Forelimb muscle (tissue), 1 donor: ENCODE results near the gene GCNT4. TPM values are rescaled to one million over a fixed set of nuclear protein-coding genes. Genes with fewer than 3 reads are reported as not detected.
"Not testable (repeated sequence)": the region's sequence is repeated elsewhere in the genome, so short reads cannot be mapped to it uniquely, and the experiment has no call there.

Source experiments
- DNase-seq: peaks from one replicate; pipeline ENCODE4 v3.0.0-alpha.2; 2013; ENCODE audit warnings: low read depth
- polyA plus RNA-seq: library from polyadenylated mRNA; unstranded; fragments of 120-200 nt; gene quantifications from one replicate; pipeline ENCODE4 v1.2.1, GENCODE V29; 2013; ENCODE audit not compliant: insufficient read length

Gene GCNT4, protein sequence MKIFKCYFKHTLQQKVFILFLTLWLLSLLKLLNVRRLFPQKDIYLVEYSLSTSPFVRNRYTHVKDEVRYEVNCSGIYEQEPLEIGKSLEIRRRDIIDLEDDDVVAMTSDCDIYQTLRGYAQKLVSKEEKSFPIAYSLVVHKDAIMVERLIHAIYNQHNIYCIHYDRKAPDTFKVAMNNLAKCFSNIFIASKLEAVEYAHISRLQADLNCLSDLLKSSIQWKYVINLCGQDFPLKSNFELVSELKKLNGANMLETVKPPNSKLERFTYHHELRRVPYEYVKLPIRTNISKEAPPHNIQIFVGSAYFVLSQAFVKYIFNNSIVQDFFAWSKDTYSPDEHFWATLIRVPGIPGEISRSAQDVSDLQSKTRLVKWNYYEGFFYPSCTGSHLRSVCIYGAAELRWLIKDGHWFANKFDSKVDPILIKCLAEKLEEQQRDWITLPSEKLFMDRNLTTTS
- polyA plus RNA-seq = 0.15 TPM

DNA sequence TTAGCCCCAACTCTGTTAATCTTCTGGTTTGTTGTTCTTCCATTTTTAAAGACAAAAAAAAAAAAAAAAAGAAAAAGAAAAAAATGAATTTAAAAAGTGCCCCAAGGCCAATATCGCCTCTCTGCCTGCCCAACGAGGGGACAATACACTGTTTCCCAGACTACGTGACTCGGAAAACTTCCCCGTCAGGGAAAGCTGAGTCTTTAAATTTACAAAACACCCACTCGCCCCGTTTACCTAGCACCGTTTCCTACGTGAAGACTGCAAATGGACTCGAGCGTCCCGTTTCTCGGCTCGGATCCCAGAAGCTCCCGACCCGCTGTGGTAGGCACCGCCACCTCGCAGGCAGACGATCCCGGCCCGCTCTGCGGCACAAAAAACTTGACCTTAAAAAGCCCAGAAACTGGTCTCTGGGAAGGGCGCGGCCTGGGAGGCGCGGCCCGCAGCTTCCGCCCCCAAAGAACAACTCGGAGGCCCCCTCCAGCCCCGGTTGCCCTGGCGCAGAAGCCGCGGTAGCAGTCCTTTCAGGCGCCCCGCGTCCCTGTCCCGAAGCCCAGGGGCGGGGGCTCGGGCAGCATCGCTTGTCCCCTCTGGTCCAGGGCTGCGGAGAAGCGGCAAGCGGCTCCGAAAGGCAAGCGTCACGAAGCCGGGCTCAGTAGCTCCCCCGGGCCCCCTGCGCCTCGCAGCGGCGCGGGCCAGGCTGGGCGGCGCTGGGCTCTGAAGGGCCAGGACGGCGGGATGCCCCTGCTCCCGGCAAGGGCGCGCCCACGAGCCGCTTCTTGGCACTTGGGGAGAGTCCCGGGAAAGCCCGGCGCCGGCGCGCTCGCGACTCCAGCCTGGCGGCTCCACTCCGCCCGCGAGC, at the start of gene GCNT4:
GCNT4 (minus strand) TSS at position 367 of the 862 bp plus-strand sequence. CDS start 22,521 bp downstream, outside the sequence.
- no peak for DNase-seq

DNA sequence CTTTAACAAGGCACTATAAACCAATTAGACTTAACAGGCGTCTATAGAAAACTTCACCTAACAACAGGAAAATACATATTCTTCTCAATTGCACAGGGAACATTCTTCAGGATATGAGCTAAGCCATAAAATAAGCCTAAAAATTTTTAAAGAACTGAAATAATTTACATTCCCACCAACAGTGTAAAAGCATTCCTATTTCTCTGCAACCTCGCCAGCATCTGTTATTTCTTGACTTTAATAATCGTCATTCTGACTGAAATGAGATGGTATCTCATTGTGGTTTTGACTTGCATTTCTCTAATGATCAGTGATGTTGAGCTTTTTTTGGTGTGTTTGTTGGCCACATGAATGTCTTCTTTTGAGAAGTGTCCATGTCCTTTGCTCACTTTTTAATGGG, 43.6 kb upstream of the GCNT4 start:
- DNase-seq = not testable (repeated sequence)

DNA sequence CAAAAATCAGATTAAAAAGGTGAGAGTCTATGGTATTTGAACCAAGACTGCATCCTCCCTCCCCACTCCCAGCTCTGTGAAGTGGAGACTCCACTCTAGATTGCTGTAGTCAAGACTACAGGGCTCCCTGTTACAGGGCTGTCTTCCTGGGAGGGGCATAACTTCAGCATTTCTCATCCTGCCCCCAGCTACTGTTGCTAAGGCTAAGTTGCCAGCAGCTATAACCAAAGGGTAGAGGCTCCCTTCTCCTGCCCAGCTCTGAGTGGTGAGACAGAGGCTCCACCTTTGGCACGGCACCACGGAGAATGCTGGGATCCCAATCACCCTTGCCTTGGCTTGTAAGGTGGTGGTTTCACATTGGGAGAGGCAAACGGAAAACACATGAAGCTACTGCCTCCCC, 39.2 kb upstream of the GCNT4 start:
- no peak for DNase-seq

DNA sequence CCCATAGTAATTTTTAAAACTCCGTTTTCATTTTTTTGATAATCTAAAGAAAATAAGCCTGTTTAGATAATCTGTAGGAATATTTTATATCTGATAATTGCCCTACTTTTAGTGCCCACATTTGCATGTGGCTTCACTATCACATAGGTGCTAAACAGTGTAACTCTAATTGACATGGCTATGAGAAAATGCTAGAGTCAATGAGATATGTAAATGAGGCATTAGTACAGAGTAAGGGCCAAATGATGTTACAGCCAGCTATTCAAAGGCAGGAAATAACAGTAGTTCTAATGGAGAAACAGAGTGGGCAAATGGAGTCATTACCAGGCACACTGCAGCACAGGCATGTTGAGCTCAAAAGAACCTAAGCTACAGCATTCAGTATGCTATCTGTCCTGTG, 37.3 kb upstream of the GCNT4 start:
- no peak for DNase-seq

DNA sequence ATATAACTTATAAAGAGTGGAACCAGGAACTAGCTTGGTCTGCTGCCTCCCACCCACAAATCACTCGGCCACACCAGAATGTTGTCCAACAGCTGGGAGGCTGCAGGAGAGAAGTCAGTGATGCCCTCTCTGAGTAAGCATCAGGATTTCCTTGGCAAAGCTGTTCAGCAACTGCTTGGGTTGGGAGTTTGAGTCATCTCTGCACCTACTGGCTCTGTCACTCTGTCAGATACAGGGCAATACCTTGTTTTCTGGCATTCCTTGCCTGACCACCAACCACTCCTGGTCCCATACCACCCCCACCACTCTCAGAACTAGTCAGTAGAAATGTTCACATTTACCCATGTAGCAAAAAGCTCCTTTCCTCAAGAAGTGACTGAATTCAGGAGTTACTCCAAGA, 36.8 kb upstream of the GCNT4 start:
- DNase-seq = no peak

DNA sequence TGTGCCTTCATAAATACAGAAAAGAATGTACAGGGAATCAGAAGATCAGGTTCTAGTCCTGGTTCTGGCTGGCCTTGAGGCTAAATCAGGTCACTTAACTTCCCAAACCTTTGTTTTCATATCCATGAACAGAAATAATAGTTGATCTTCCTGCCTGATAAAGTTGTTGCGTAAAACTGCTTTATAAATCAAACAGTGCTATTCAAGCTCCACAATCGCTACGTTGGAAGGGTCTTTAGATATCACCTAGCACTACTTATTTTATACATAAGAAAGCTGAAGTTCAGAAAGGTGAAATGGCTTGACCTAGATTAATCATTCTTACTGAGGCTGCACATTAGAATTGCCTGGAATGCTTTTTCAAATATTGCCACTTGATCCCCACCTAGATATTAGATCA, 36.3 kb upstream of the GCNT4 start:
- DNase-seq = no peak

DNA sequence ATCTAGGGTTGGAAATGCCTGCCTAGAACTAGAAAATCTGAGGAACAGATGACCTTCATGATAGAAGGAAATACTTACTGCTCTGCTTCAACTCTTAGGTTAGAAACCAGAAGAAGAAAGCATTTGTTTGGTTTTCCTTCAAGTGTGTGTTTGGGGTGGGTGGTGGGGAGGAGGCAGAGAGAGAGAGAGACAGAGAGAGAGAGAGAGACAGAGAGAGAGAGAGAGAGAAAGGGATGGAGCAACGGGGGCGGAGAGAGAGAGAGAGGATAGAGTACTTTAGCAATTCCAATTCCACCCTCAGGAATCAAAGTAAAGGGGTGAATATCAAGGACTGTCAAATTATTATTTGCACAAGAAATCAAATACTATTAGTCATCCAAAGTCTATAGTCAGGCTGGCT, 29.2 kb upstream of the GCNT4 start:
- no peak for DNase-seq

DNA sequence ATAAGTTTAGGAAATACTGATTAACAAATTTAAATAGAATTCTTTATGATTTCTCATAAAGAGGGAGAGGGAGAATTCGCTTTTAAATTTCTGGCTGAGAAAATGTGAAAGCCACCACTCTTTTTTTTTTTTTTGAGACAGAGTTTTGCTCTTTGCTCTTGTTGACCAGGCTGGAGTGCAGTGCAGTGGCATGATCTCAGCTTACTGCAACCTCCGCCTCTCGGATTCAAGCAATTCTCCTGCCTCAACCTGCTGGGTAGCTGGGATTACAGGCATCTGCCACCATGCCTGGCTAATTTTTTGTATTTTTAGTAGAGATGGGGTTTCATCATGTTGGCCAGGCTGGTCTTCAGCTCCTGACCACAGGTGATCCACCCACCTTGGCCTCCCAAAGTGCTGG, 27.0 kb upstream of the GCNT4 start:
- DNase-seq = not testable (repeated sequence)

DNA sequence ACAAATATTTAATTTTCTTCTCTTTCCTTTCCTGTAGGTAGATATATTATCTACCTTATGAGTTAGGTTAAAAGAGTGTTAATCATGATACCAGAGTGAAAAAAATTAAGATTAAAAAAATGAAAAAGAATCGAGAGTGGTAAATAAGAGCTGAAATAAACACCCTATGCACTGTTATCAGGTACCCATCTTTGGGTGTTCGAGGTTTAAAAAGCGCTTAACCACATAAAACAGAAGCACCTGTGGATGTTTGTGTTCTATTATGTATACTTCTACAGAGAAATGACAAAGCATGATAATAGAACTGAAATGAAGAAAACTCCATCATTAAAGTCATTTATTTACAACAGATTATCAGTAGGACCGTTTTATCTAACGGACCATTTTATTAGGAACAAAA, 25.7 kb upstream of the GCNT4 start:
- DNase-seq = no peak

DNA sequence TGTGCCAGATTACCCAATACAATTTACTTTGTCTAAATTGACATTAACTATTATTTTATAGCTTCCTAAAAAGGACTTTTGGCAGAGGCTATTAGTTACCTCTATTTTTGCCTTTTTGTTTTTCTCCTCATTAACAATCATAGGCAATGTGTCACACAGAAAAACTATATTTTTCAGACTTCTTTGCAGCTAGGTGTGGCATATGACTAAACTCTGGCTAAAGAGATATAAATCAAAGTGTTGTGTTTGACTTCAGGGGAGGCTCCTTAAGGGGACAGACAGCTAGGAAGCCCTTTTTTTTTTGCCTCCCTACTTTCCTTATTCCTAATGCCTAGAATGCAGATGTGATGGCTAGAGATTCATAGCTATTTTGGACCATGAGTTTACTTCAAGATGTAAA, 19.7 kb upstream of the GCNT4 start:
- no peak for DNase-seq

DNA sequence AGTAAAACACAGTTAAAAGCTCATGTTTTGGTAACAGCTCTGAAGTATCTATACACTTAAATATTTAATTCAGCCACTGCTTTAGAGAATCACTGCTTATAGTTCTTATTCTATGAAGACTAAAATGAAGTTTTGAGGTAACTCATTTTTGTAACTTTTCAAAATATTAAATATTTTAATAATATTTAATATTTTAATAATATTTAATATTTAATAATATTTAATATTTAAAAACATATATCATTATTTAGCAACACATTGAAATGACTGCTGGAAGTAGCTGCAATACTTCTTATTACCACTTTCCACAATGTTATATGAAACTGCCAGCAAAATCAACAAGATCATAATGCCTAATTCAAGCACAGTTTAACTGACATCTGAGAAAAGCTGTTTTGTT, 18.7 kb upstream of the GCNT4 start:
- no peak for DNase-seq

DNA sequence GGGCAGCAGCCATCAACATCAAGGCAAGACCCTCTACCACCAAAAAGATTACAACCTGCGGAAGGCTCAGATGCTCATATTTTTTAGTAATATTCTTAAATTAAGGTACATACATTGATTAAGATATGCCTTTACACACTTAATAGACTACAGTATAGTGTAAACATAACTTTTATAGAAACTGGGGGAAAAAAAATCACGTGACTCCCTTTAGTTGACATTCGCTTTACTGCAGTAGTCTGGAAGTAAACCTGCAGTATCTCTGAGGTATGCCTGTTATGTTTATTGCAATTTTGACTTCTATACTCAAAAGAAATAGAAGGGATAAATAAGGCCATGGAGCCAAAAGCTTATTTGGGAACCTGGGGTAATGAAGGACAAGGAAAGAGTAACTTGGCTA, 15.1 kb upstream of the GCNT4 start:
- no peak for DNase-seq

DNA sequence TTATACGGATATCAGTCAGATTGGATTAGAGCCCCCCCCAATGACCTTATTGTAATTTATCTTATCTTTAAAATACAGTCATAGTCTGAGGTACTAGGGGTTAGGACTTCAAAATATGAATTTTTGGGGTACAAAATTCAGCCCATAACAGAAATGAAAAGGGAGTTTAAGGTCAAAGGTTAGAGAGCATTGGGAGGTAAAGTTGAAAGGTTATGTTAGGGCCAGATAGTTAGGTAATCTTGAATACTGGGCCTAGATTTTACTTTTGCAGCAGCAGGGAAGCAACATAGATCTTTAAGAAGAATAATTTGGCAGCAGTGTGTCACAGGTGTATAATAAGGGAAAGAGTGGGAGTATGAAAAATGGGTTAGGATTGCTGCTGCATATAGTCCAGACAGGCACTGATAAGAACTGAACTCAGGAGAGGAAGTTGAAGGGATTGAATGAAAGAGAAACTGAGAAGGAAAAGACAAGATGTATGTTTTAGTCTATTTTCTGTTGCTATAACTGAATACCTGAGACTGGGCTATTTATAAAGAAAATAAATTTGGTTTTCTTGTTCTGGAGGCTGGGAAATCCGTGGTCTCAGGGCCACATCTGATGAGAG, 10.7 kb upstream of the GCNT4 start:
- DNase-seq = no peak

DNA sequence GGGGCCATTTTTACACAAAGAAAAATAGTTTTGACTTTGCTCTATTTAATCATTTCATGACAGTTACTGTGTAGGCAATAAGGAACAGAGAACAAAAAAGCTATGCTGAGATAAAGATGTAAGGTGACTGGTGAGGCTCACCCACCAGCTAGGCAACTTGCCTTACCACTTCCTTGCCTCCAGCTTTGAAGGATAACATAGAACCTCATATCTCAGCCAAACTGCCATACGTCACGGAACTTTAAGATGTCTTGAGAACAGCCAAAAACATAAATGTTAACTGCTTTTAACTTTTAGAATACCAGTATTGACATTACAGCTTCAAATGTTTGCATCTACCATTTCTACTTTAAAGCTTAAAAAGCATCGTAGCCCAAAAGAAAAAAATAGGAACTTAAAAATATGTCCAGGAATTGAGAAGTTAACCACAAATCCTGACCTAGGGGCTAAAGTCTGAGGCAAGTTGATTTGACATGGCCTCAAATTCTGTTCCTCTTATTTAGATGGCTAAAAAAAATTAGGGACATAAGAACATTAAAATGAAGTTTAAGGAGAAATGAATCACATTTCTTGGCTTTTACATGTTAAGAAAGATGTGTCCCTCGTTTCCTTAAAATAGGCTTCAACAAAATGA, 7.7 kb upstream of the GCNT4 start:
- DNase-seq = no peak

DNA sequence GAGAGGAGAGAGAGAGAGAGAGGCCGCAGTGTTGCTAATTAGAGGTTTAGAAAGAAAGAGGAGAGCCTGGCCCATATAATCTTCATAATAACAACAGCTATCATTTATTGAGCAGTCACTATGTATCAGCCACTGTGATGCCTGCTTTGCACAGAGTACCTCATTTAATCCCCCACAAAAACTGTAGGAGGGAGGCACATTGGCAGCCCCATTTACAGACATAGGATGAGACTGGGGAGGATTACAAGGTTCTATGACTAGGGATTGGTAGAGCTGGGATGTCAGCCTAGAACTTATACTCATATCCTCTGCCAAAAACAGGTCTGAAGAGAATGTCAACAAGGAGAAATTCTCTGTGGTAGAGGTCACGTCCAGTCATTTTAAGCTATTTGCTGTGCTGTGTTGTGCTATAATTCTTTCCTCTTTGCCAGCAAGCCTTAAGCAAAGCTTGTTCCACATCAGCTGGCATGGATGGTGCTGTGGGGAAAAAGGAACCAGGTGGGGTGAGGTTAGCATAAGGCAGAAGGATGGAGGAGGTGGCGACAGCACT, 6.7 kb upstream of the GCNT4 start:
- no peak for DNase-seq

DNA sequence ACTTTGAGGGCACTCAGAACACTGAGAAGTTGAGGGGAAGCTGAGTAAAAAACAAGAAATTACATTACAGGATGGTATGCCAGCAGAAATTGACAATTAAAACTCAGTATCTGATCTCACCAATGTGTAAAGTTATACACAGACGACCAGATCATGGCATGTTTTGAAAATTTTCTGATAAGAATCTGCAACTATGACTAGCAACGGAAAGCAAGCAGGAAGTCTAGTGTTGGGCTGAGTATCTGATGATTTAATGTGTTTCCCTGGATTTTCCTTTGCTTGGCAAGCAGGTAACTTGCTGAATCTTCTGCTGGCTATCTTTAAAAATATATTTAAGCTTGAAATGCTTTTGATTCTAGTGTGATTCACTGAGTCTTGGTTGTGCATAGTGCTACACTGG, 5.2 kb upstream of the GCNT4 start:
- no peak for DNase-seq

DNA sequence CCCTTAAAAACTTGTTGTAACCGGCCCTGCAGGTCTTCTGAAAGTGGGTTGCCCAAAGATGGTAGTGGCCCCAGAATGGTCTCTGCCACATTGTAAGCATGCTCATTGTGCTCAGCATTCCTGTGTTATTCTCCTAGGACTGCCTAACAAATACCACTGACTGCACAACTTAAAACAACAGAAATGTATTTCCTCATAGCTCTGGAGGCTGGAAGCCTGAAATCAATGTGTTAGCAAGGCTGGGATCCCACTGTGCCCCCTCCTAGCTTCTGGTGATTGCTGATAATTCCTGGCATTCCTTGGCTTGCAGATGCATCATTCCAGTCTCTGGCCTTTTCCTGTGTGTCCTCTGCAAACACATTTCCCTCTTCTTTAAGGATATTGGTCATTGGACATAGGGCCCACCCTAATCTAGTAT, 3.4 kb upstream of the GCNT4 start:
- DNase-seq = no peak

DNA sequence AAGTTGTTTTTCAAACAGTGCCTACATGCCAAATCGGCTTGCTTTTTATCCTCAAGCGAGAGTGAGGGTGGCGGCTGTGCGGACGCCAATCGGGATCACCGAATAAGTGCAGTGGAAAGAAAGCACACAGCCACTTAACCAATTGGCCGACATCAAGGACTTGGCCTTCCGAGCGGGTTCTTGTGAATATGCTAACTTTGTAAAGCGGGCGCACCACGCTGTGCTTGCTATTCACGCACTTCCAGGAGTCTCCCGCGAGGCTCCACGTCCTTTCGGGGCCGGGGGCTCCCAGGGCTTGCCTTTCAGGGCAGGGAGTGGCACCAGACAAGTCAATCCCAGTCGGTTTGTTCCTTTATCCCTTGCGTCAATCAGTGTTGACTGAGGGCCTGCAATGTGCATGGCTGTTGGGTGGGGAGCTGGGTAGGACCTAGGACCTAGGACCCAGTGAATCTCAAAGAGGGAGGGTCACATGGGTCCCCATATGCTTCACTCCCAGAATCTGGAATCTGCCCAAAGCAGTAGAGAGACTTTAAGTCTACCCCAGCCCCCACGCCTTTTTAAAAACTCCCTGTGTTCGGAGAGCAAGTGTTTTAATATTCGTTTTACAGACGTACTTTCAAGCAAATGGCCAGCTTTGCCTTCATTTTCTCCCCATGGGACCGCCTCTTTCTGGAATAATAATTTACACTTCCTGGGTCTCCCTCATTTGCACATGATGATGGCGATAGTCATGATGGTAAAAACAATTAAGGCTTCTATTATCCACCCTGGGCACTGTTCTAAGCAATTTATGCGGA, 2.0 kb upstream of the GCNT4 start:
- DNase-seq = no peak

DNA sequence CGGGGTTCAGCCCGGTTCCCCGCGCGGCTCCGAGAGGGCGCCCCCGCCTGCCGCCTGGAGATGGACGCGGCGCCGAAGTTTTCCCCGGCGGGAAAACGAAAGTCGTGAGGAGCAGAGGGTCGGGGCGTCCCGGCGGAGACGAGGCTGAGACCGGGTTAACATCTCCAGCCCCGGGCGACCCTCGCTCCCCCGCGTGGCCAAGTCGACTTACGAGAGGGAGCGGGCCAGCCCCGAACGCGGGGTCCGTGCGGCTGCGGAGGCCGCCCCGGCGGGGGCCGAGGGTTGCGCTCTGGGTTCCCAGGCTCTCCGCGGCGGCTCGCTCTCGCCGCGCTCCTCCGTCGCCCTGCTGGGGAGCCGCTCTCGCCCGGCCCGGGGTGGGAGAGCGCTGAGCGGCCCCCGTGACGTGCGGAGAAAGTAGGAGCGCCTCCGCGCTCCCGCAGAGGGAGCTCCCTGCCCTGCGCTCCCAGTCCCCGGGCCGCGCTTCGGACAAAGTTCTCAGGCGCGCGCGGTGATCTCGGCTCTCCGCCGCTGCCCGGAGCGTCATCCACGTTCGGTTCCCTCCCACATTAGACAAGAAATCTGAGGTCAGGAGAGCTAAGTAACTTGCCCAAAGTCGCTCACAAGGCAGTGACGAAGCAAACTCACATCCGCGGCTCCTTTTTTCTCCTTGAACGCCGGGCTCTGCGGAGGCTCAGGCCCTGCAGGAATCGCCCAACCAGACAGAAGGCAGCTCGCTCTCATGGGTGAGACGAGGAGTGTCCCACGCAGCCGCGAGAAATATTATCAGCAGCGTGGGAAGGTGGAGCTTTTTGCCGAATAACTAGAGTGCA, 1.2 kb upstream of the GCNT4 start:
- no peak for DNase-seq

DNA sequence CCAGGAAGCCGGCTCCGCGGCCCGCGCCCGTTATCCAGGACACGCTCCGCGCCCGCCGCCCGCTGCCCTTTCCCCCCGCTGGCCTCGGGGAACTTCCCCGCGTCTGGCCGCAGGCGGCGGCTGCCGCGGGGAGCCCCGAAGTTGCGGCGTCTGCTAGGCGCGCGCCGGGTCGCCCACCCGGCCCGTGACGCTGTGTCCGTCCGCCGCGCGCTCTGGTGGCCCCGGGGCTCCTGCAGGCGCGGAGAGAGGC, 621 bp upstream of the GCNT4 start:
- no peak for DNase-seq
